A549 (cell line): ENCODE data around the gene AUTS2. TPM values are rescaled to one million over a fixed set of nuclear protein-coding genes. Genes with fewer than 3 reads are reported as not detected.

Experiments used
- ATAC-seq, 2 experiments: fragments of 200-7000 bp in 1 of 2; fragments of >200 bp in 1 of 2; cut with Nextera tagmentation in 1 of 2; cut with Tn5 transposase in 1 of 2; 3 replicates each; pipeline versions ENCODE4 v1.8.0 to v1.9.1; 2018 to 2020; ENCODE audit warnings: mild to moderate bottlenecking in 1 of 2, moderate library complexity in 1 of 2
- CTCF ChIA-PET: fragments of 300-600 bp; sonication (Branson Sonifier 250); formaldehyde crosslinking; extraction: SDS; loops from one replicate; lab custom pipeline; 2021; ENCODE audit warnings: antibody characterized with exemption, inconsistent platforms; lab: Yijun Ruan, JAX
- POLR2A ChIA-PET: fragments of 350-600 bp; formaldehyde crosslinking; extraction: SDS; loops from one replicate; lab custom pipeline; 2021; ENCODE audit warnings: antibody characterized with exemption, inconsistent platforms; lab: Yijun Ruan, JAX
- DNase-seq, 2 experiments: peaks; one replicate each; pipeline versions ENCODE4 v3.0.0 to v3.0.0-alpha.2; 2011 to 2016; ENCODE audit warnings: low read depth in 1 of 2, low spot score in 1 of 2
- FAIRE-seq: peaks from 2 replicates; lab custom pipeline; 2011; peaks lifted over from hg19 to GRCh38; lab: Jason Lieb, UNC
- H3K27ac ChIP-seq, 2 experiments: fragments of >200 bp; sonication (Bioruptor Twin); formaldehyde crosslinking; 3 replicates each; pipeline ENCODE4 v1.5.1; 2016 to 2017
- H3K4me1 ChIP-seq: fragments of >200 bp; sonication (Bioruptor Twin); formaldehyde crosslinking; 3 replicates; pipeline ENCODE4 v1.6.1; 2016
- H3K4me2 ChIP-seq: fragments of >200 bp; sonication (Bioruptor Twin); formaldehyde crosslinking; 3 replicates; pipeline ENCODE4 v1.6.1; 2016
- H3K4me3 ChIP-seq: fragments of >200 bp; sonication (Bioruptor Twin); formaldehyde crosslinking; 3 replicates; pipeline ENCODE4 v1.5.1; 2016
- H3K9me3 ChIP-seq: fragments of >200 bp; sonication (Bioruptor Twin); formaldehyde crosslinking; 3 replicates; pipeline ENCODE4 v1.6.1; 2016
- BCL3 ChIP-seq: fragments of >200 bp; sonication (Bioruptor Twin); formaldehyde crosslinking; IDR thresholded peaks from 3 replicates; pipeline ENCODE4 v1.6.1; 2016
- CBX2 ChIP-seq: fragments of 200-600 bp; sonication (generic); IDR thresholded peaks from 2 replicates; pipeline ENCODE4 v1.6.1; 2016; ENCODE audit warnings: low read depth, mild to moderate bottlenecking, borderline replicate concordance
- CBX8 ChIP-seq: fragments of 200-600 bp; sonication (generic); IDR thresholded peaks from 2 replicates; pipeline ENCODE4 v1.6.1; 2016
- CHD2 ChIP-seq: fragments of 150-350 bp; IDR thresholded peaks from 2 replicates; pipeline ENCODE4 v1.6.1; 2014; ENCODE audit warnings: low read length; ENCODE audit not compliant: partially characterized antibody
- FOSB ChIP-seq: fragments of 250-450 bp; sonication (Bioruptor Pico); IDR thresholded peaks from 2 replicates; pipeline ENCODE4 v1.5.0; 2020; ENCODE audit warnings: mild to moderate bottlenecking, moderate library complexity
- FOSL2 ChIP-seq, 2 experiments: fragments of 450-650 bp in 1 of 2; fragments of >200 bp in 1 of 2; sonication (Bioruptor Twin) in 1 of 2; formaldehyde crosslinking; IDR thresholded peaks; 2 replicates each; pipeline versions ENCODE4 v1.5.0 to v1.6.1; 2016 to 2020; ENCODE audit warnings: mild to moderate bottlenecking in 1 of 2, moderate library complexity in 1 of 2
- FOXS1 ChIP-seq: fragments of 250-450 bp; sonication (Bioruptor Pico); IDR thresholded peaks from 2 replicates; pipeline ENCODE4 v1.5.0; 2020; ENCODE audit warnings: mild to moderate bottlenecking, moderate library complexity
- GATA3 ChIP-seq: IDR thresholded peaks from 2 replicates; pipeline ENCODE4 v1.6.1; 2012; ENCODE audit warnings: borderline replicate concordance
- HEYL ChIP-seq: fragments of 250-450 bp; sonication (Bioruptor Pico); IDR thresholded peaks from 2 replicates; pipeline ENCODE4 v1.8.0; 2021; ENCODE audit warnings: mild to moderate bottlenecking, moderate library complexity
- JUN ChIP-seq, 2 experiments: fragments of >200 bp; sonication (Bioruptor Twin); formaldehyde crosslinking; IDR thresholded peaks; 2 replicates in 1 of 2; 3 replicates in 1 of 2; pipeline ENCODE4 v1.6.1; 2016 to 2017
- KDM1A ChIP-seq: fragments of 200-600 bp; sonication (generic); IDR thresholded peaks from 2 replicates; pipeline ENCODE4 v1.6.1; 2016; ENCODE audit warnings: low read depth, mild to moderate bottlenecking
- NR3C1 ChIP-seq: fragments of >200 bp; sonication (Bioruptor Twin); formaldehyde crosslinking; IDR thresholded peaks from 3 replicates; pipeline ENCODE4 v1.6.1; 2017
- POLR2A ChIP-seq: IDR thresholded peaks from 2 replicates; pipeline ENCODE4 v1.6.1; 2012; ENCODE audit warnings: mild to moderate bottlenecking, low read length
- RCOR1 ChIP-seq: fragments of 150-350 bp; IDR thresholded peaks from 2 replicates; pipeline ENCODE4 v1.6.1; 2014; ENCODE audit warnings: antibody characterized with exemption, low read length, low read depth
- RNF2 ChIP-seq: fragments of 200-600 bp; sonication (generic); IDR thresholded peaks from 2 replicates; pipeline ENCODE4 v1.6.1; 2016; ENCODE audit warnings: low read depth, mild to moderate bottlenecking, antibody characterized with exemption, moderate library complexity, borderline replicate concordance
- ZFP36 ChIP-seq: fragments of 450-650 bp; IDR thresholded peaks from 2 replicates; pipeline ENCODE4 v1.6.1; 2014; ENCODE audit warnings: borderline replicate concordance; ENCODE audit not compliant: partially characterized antibody
- ZNF302 ChIP-seq: fragments of 250-450 bp; sonication (Bioruptor Pico); IDR thresholded peaks from 2 replicates; pipeline ENCODE4 v1.9.0; 2021; ENCODE audit warnings: inconsistent platforms, mild to moderate bottlenecking, moderate library complexity
- WGBS: methylation state at CpG from one replicate; pipeline ENCODE4 v1.1.6; 2017; ENCODE audit errors: missing lambda C conversion rate; 5-methylcytosine and 5-hydroxymethylcytosine counted together
- polyA plus RNA-seq, 4 experiments: library from polyadenylated mRNA; depleted of rRNA in 3 of 4; stranded (reverse); fragments of >200 nt; fragmentation: RNase III in 1 of 4; extraction: RNeasy Plus Mini Kit Qiagen cat#74134 plus additional on column Dnase treatment in 1 of 4; gene quantifications; 2 replicates in 3 of 4; 3 replicates in 1 of 4; pipeline ENCODE4 v1.2.3, GENCODE V29; 2011 to 2017
- TF ChIP-seq, protein P1 (sequence below): fragments of 150-350 bp; IDR thresholded peaks from 2 replicates; pipeline ENCODE4 v1.6.1; 2014; ENCODE audit warnings: low read depth, mild to moderate bottlenecking, low read length
- TF ChIP-seq, protein P2 (sequence below): fragments of 450-650 bp; IDR thresholded peaks from 2 replicates; pipeline ENCODE4 v1.6.1; 2014; ENCODE audit warnings: antibody characterized with exemption
- TF ChIP-seq, protein P3 (sequence below): fragments of 250-450 bp; sonication (Bioruptor Pico); IDR thresholded peaks from 2 replicates; pipeline ENCODE4 v1.5.0; 2020; ENCODE audit warnings: low read depth, mild to moderate bottlenecking, moderate library complexity
- TF ChIP-seq, protein P4 (sequence below): fragments of 200-600 bp; sonication (generic); IDR thresholded peaks from 2 replicates; pipeline ENCODE4 v1.6.1; 2016; ENCODE audit warnings: antibody characterized with exemption, mild to moderate bottlenecking, moderate library complexity

AUTS2 gene
- polyA plus RNA-seq, 2 of the 4 experiments (the other 2 are of a cell fraction) = 1.6 to 3.6 TPM

DNA sequence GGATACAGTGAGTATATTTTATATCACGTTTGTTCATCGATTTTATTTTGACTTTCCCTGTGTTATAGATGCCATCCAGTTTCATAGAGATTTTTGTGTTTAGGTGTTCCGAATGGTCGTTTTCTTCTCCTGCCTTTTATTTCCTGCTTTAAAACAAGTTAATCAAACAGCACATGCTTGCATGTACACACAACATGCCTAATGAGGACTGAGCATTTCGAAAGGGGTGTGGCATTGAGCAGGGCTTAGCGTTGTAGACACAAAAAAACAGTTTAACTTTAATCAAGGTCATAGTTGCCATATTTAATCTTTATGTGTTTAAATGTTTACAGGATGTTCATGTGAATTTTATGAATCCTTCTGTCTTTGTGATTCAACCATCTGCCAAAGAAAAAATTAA lies 1103.2 kb downstream of the AUTS2 start:
- POLR2A ChIA-PET = no interaction called here
- no peak for TF ChIP-seq ZNF302
- TF ChIP-seq, protein P1, sequence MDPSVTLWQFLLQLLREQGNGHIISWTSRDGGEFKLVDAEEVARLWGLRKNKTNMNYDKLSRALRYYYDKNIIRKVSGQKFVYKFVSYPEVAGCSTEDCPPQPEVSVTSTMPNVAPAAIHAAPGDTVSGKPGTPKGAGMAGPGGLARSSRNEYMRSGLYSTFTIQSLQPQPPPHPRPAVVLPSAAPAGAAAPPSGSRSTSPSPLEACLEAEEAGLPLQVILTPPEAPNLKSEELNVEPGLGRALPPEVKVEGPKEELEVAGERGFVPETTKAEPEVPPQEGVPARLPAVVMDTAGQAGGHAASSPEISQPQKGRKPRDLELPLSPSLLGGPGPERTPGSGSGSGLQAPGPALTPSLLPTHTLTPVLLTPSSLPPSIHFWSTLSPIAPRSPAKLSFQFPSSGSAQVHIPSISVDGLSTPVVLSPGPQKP = no peak
- no peak for TF ChIP-seq CHD2
- no peak for TF ChIP-seq KDM1A
- no peak for TF ChIP-seq FOSL2 (IDR thresholded peaks at IDR 0.05)
- TF ChIP-seq FOSL2 (CRISPR knock-in tag; IDR thresholded peaks at IDR 0.05) = no peak
- no peak for TF ChIP-seq RCOR1
- no peak for TF ChIP-seq GATA3
- no peak for TF ChIP-seq BCL3
- no peak for TF ChIP-seq RNF2
- TF ChIP-seq CBX2 = no peak
- no peak for TF ChIP-seq ZFP36
- no peak for TF ChIP-seq FOXS1
- TF ChIP-seq, all 56 proteins: peak for 0
- Histone ChIP-seq H3K27ac (no peak overlapping the region), H3K9me3 (no peaks in the 10 kb centered on the region), H3K4me3 (no peak overlapping the region), H3K4me2 (no peak overlapping the region), H3K4me1 (no peaks in the 10 kb centered on the region)
- CTCF ChIA-PET = no interaction called here
- ATAC-seq (no peak), FAIRE-seq (no peak), DNase-seq (no peak)
- 28% methylated on average over 6 of the region's 6 CpGs for WGBS

DNA sequence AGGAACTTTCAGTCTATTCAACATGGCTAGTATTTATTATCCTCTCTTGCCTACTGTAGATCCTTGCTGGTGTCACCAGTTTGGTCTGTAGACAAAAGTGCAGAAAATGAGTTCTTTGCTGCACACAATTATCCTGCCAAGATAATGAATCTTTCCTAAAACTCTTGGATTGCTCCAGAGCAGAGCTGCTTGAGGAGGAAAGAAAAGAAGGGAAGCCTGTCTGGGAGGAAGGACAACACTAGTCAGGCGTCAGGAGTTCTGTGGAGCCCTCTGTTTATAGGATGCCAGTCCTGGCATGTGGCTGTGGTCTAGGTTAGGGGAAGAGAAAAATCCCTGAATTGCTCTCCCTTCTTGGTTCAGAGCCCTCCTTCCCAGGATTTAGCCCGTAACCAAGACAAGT lies 1103.7 kb downstream of the AUTS2 start:
- no peak for DNase-seq
- no peak for FAIRE-seq
- Histone ChIP-seq H3K9me3 (no peaks in the 10 kb centered on the region), H3K4me2 (no peak overlapping the region), H3K4me3 (no peak overlapping the region), H3K27ac (no peak overlapping the region), H3K4me1 (no peaks in the 10 kb centered on the region)
- POLR2A ChIA-PET = no interaction called here
- 51% methylated on average over 2 of the region's 2 CpGs for WGBS
- TF ChIP-seq, protein P2, sequence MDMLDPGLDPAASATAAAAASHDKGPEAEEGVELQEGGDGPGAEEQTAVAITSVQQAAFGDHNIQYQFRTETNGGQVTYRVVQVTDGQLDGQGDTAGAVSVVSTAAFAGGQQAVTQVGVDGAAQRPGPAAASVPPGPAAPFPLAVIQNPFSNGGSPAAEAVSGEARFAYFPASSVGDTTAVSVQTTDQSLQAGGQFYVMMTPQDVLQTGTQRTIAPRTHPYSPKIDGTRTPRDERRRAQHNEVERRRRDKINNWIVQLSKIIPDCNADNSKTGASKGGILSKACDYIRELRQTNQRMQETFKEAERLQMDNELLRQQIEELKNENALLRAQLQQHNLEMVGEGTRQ = no peak
- TF ChIP-seq POLR2A = no peak
- TF ChIP-seq JUN (IDR thresholded peaks at IDR 0.05) = no peak
- no peak for TF ChIP-seq RNF2
- no peak for TF ChIP-seq CBX2
- TF ChIP-seq, protein P3, sequence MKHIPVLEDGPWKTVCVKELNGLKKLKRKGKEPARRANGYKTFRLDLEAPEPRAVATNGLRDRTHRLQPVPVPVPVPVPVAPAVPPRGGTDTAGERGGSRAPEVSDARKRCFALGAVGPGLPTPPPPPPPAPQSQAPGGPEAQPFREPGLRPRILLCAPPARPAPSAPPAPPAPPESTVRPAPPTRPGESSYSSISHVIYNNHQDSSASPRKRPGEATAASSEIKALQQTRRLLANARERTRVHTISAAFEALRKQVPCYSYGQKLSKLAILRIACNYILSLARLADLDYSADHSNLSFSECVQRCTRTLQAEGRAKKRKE (CRISPR knock-in tag) = no peak
- no peak for TF ChIP-seq NR3C1
- no peak for TF ChIP-seq ZNF302
- TF ChIP-seq, protein P4, sequence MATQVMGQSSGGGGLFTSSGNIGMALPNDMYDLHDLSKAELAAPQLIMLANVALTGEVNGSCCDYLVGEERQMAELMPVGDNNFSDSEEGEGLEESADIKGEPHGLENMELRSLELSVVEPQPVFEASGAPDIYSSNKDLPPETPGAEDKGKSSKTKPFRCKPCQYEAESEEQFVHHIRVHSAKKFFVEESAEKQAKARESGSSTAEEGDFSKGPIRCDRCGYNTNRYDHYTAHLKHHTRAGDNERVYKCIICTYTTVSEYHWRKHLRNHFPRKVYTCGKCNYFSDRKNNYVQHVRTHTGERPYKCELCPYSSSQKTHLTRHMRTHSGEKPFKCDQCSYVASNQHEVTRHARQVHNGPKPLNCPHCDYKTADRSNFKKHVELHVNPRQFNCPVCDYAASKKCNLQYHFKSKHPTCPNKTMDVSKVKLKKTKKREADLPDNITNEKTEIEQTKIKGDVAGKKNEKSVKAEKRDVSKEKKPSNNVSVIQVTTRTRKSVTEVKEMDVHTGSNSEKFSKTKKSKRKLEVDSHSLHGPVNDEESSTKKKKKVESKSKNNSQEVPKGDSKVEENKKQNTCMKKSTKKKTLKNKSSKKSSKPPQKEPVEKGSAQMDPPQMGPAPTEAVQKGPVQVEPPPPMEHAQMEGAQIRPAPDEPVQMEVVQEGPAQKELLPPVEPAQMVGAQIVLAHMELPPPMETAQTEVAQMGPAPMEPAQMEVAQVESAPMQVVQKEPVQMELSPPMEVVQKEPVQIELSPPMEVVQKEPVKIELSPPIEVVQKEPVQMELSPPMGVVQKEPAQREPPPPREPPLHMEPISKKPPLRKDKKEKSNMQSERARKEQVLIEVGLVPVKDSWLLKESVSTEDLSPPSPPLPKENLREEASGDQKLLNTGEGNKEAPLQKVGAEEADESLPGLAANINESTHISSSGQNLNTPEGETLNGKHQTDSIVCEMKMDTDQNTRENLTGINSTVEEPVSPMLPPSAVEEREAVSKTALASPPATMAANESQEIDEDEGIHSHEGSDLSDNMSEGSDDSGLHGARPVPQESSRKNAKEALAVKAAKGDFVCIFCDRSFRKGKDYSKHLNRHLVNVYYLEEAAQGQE = no peak
- TF ChIP-seq HEYL (CRISPR knock-in tag) = no peak
- TF ChIP-seq FOSB = no peak
- no peak for TF ChIP-seq CBX8
- ATAC-seq = no peak
- CTCF ChIA-PET = no interaction called here
